GM12865 (cell line): ENCODE measurements around the gene MRPL4.

Experiments used
- DNase-seq: peaks from one replicate; pipeline ENCODE4 v3.0.0; 2010; ENCODE audit warnings: low read depth
- H3K4me3 ChIP-seq: 2 replicates; pipeline ENCODE4 v1.5.1; 2011; ENCODE audit warnings: mild to moderate bottlenecking, low read depth, low read length, control low read depth
- CTCF ChIP-seq: IDR thresholded peaks from 2 replicates; pipeline ENCODE4 v1.5.1; 2011; ENCODE audit warnings: low read length, control low read depth, low read depth, inconsistent platforms; ENCODE audit not compliant: insufficient read depth; ENCODE audit errors: missing control alignments

Gene MRPL4

GRCh38 chr19:10211061-10211460, 41.0 kb upstream of the MRPL4 start:
- H3K4me3 ChIP-seq: no peak overlapping the region
- no peak for DNase-seq
- no peak for TF ChIP-seq CTCF

GRCh38 chr19:10211691-10212090, 40.3 kb upstream of the MRPL4 start:
- no peak for TF ChIP-seq CTCF
- no peak overlapping the region for H3K4me3 ChIP-seq
- no peak for DNase-seq

DNA sequence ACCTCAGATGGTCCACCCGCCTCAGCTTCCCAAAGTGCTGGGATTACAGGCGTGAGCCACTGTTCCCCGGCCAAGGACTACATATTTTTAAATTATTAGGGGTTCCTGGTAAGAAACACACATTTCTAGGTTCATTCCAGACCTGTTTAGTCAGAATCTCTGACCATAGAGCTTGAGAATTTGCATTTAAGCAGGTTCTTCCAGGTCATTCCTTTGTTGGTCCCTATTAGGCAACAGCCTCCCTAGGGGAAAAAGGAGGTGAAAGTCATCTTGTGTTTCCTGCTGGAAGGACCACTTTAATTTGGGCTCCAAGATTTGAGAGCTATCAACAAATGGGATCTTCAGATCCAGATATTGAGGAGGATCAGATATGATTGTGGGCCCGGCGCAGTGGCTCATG, 37.2 kb upstream of the MRPL4 start:
- H3K4me3 ChIP-seq: no peak overlapping the region
- no peak for TF ChIP-seq CTCF
- no peak for DNase-seq

DNA sequence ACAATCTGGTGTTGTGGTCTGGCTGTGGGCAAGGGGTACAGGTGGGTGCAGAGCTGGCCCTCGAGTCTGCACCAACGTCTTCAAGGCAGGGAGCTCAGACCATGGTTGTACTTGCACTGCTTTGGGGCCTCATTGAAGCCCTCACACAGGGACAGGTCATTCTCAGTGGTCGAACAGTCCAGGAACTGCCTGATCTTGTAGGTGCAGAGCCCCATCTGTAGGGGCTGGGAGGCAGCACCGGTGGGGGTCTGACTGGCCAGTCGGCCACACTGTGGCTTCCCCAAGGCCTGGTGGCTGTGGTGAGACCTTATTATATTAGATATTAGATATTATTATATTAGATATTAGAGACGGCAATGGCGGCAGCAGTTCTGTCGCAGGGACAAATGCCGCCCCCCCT, 34.9 kb upstream of the MRPL4 start:
- no peak for TF ChIP-seq CTCF
- no peak for DNase-seq
- H3K4me3 ChIP-seq: no peak overlapping the region

- DNase-seq: peak; percentile 95
- no peak overlapping the region for H3K4me3 ChIP-seq
- peak; percentile 76 for TF ChIP-seq CTCF
Observed at GRCh38 chr19:10219678-10220077, 32.3 kb upstream of the MRPL4 start.

DNA sequence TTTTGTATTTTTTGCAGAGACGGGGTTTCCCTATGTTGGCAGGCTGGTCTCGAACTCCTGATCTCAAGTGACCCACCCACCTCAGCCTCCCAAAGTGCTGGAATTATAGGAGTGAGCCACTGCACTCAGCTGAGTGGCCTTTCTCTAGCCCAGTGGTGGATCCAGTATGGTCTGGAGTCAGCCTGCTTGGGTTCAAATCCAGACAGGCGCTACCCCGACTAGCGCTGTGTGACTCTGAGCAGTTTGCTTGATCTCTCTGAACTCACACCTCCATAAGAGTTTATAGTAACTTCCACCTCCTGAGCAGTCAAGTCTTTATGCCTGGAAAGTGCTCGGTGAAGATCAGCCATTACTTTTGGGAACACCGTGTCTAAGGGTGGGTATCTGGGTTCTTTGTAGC, 31.3 kb upstream of the MRPL4 start:
- DNase-seq: no peak
- no peak for TF ChIP-seq CTCF
- no peak overlapping the region for H3K4me3 ChIP-seq

GRCh38 chr19:10222201-10222890, 29.7 kb upstream of the MRPL4 start:
- DNase-seq: no peak
- no peak overlapping the region for H3K4me3 ChIP-seq
- no peak for TF ChIP-seq CTCF
